Mucosa of descending colon (tissue), 3 donors: ENCODE data around the gene LRRC74A. TPM values are rescaled to one million over a fixed set of nuclear protein-coding genes. Genes with fewer than 3 reads are reported as not detected.

ENCODE experiments used
- ATAC-seq: fragments of 200-7000 bp; cut with Tn5 transposase; one replicate; pipeline ENCODE4 v1.9.1; 2020; ENCODE audit warnings: mild to moderate bottlenecking, moderate library complexity
- DNase-seq, 3 donors: peaks; one replicate each; pipeline ENCODE4 v3.0.0-alpha.2; 2020
- H3K36me3 ChIP-seq: fragments of 200-600 bp; one replicate; pipeline ENCODE4 v1.8.0; 2021; ENCODE audit warnings: low read depth, mild to moderate bottlenecking
- H3K4me1 ChIP-seq: fragments of 200-600 bp; one replicate; pipeline ENCODE4 v1.8.0; 2021; ENCODE audit warnings: low read depth, mild to moderate bottlenecking
- H3K4me3 ChIP-seq: fragments of 200-600 bp; one replicate; pipeline ENCODE4 v1.8.0; 2021; ENCODE audit warnings: mild to moderate bottlenecking
- H3K9me3 ChIP-seq: fragments of 200-600 bp; one replicate; pipeline ENCODE4 v1.8.0; 2021; ENCODE audit warnings: mild to moderate bottlenecking
- CTCF ChIP-seq: fragments of 200-600 bp; IDR thresholded peaks from one replicate; pipeline ENCODE4 v1.8.0; 2022; ENCODE audit warnings: antibody characterized with exemption, mild to moderate bottlenecking
- intact Hi-C, 2 donors: fragments of 100-400 bp; cut with DNase I in 1 of 2; cut with micrococcal nuclease in 1 of 2; formaldehyde crosslinking; loops; one replicate each; pipeline versions ENCODE4 v1.11.0 to v1.11.1; 2022; cut with DNase I, micrococcal nuclease
- total RNA-seq, 3 donors: library from RNA; stranded (reverse); fragmentation: NEBNext Ultra II Directional in 2 of 3; extraction: Animal tissue kit (Norgen Biotek cat#: 25700) in 2 of 3; gene quantifications; one replicate each; pipeline versions ENCODE4 v1.2.1 to v1.2.4, GENCODE V29; 2021 to 2023
- donor health status: DM: no; HTN: no; CAD: no; lungs with moderate emphysema.
- donor health status: DM: no; HTN: no; CAD: no.
- donor health status: DM: no; HTN: yes; CAD: no.

Gene LRRC74A
- total RNA-seq, 3 donors from 2014 or later = not detected

GRCh38 chr14:76861574-76862255, 35.5 kb downstream of the LRRC74A start:
- intact Hi-C loops = no loop called here
- no peak for ATAC-seq
- H3K4me3 ChIP-seq = no peak overlapping the region

GRCh38 chr14:76862546-76863282, 36.5 kb downstream of the LRRC74A start:
- intact Hi-C loops = no loop called here
- H3K4me1 ChIP-seq = no peaks in the 10 kb centered on the region
- no peak for ATAC-seq
- H3K9me3 ChIP-seq = no peaks in the 10 kb centered on the region
- no peak overlapping the region for H3K4me3 ChIP-seq
- no peaks in the 10 kb centered on the region for H3K36me3 ChIP-seq
- no peak for TF ChIP-seq CTCF
- DNase-seq = no peak

More at GRCh38 chr14:76861574-76862255, 35.5 kb downstream of the LRRC74A start:
- H3K4me1 ChIP-seq = no peaks in the 10 kb centered on the region
- no peaks in the 10 kb centered on the region for H3K36me3 ChIP-seq
- DNase-seq = no peak
- H3K9me3 ChIP-seq = no peaks in the 10 kb centered on the region
- TF ChIP-seq CTCF = no peak

GRCh38 chr14:76863724-76864407, 37.7 kb downstream of the LRRC74A start:
- Histone ChIP-seq H3K36me3 (no peaks in the 10 kb centered on the region), H3K9me3 (no peaks in the 10 kb centered on the region), H3K4me3 (no peak overlapping the region), H3K4me1 (no peaks in the 10 kb centered on the region)
- TF ChIP-seq CTCF = no peak
- ATAC-seq (peak; percentile 52), DNase-seq (peak in 1 of 3 donors; percentile 29)
- intact Hi-C loops = no loop called here

- no peak for DNase-seq
- ATAC-seq = no peak
Observed at GRCh38 chr14:76866456-76866855, 40.2 kb downstream of the LRRC74A start.

More at GRCh38 chr14:76866456-76866855, 40.2 kb downstream of the LRRC74A start:
- Histone ChIP-seq H3K9me3 (no peaks in the 10 kb centered on the region), H3K4me1 (no peaks in the 10 kb centered on the region), H3K4me3 (no peak overlapping the region), H3K36me3 (no peaks in the 10 kb centered on the region)
- no peak for TF ChIP-seq CTCF
- intact Hi-C loops = no loop called here
